Measurements from ENCODE around the gene CACNA1C. TPM values are rescaled to one million over a fixed set of nuclear protein-coding genes. Genes with fewer than 3 reads are reported as not detected.

CACNA1C gene
- total RNA-seq, 1 donor from 2014 or later = 1.6 TPM

DNA sequence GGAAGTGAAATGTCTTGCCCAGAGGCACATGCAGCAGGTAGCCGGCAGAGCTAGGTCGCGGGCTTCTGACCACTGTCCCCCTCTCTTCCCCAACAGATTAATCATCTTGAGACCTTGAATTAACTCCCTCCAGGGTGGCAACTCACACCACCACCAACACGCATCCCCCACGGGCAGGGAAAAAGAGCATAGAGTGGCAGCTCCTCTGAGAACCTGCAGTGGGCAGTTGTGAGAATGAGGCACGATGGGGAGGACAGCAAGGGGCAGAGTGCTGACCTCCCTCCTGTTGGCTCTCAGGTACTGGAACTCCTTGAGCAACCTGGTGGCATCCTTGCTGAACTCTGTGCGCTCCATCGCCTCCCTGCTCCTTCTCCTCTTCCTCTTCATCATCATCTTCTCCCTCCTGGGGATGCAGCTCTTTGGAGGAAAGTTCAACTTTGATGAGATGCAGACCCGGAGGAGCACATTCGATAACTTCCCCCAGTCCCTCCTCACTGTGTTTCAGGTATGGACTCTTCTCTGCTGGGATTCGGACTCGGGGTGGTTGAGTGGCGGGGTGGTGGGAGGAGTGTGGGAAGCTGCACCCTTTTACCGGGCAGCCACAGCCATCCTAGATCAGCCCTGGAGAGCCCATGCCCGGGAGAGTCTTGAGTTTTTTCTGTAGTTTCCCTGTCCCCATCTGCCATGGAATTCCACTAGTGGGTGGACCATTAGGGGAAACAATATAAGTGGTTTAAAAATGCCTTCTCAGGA is 528.7 kb downstream of the CACNA1C start:
- TF ChIP-seq, protein P1, sequence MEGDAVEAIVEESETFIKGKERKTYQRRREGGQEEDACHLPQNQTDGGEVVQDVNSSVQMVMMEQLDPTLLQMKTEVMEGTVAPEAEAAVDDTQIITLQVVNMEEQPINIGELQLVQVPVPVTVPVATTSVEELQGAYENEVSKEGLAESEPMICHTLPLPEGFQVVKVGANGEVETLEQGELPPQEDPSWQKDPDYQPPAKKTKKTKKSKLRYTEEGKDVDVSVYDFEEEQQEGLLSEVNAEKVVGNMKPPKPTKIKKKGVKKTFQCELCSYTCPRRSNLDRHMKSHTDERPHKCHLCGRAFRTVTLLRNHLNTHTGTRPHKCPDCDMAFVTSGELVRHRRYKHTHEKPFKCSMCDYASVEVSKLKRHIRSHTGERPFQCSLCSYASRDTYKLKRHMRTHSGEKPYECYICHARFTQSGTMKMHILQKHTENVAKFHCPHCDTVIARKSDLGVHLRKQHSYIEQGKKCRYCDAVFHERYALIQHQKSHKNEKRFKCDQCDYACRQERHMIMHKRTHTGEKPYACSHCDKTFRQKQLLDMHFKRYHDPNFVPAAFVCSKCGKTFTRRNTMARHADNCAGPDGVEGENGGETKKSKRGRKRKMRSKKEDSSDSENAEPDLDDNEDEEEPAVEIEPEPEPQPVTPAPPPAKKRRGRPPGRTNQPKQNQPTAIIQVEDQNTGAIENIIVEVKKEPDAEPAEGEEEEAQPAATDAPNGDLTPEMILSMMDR (conservative IDR thresholded peaks at IDR 0.05) = no peak
- peaks cover 47% of the 10 kb centered on the region for H3K27me3 Mint-ChIP-seq (ENCODE audit: low read depth)
- peaks cover 6% of the 10 kb centered on the region for H3K4me1 Mint-ChIP-seq
- H3K4me3 Mint-ChIP-seq = no peak overlapping the region
- H3K9me3 Mint-ChIP-seq = no peaks in the 10 kb centered on the region
- no peak overlapping the region for H3K27ac Mint-ChIP-seq (ENCODE audit: unreplicated experiment)
- no peaks in the 10 kb centered on the region for H3K36me3 Mint-ChIP-seq (ENCODE audit: low read depth)
- no peak for DNase-seq (ENCODE audit: low read depth, low spot score)

DNA sequence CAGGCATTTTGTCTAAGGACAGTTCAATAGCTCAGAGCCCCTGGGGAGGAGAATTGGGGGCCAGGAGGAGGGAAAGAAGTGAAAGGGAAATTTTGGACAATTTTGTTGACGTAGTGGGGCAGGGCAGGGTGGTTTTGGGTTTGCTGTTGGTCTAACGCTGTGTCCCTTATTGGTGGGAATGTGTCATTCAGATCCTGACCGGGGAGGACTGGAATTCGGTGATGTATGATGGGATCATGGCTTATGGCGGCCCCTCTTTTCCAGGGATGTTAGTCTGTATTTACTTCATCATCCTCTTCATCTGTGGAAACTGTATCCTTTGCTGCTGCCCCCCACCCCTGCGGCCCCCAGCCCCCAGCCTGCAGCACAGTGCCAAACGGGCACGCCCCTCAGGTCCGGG is 529.8 kb downstream of the CACNA1C start:
- no peak for DNase-seq (ENCODE audit: low read depth, low spot score)
- Mint-ChIP-seq H3K4me3 (peak overlapping the region; percentile 27), H3K4me1 (peaks cover 10% of the 10 kb centered on the region), H3K27me3 (ENCODE audit: low read depth) (peaks cover 54% of the 10 kb centered on the region), H3K36me3 (ENCODE audit: low read depth) (no peaks in the 10 kb centered on the region), H3K9me3 (no peaks in the 10 kb centered on the region), H3K27ac (ENCODE audit: unreplicated experiment) (no peak overlapping the region)
- TF ChIP-seq, protein P1 (conservative IDR thresholded peaks at IDR 0.05) = no peak

DNA sequence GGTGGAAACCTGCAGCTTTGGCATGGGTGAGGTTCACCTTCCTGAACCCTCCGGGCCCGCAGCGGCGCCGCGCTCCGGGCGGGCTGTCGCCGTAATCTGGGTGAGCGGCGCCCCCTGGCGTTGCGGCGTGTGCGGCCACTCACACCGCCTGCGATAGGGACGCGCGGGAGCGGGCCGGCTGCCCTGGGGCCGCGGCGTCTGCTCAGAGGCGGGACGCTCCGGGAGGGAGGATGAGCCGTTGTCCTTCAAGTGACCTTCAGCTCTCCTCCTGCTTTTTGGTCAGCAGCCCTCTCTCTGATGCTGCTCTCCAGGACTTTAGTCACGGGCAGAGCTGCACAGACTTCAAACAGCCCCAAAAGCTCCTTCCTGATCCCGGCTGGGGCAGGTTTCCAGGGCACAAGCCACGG is 530.3 kb downstream of the CACNA1C start:
- DNase-seq (ENCODE audit: low read depth, low spot score) = peak; percentile 76
- Mint-ChIP-seq H3K4me3 (no peak overlapping the region), H3K27ac (ENCODE audit: unreplicated experiment) (no peak overlapping the region), H3K27me3 (ENCODE audit: low read depth) (peaks cover 56% of the 10 kb centered on the region), H3K9me3 (no peaks in the 10 kb centered on the region), H3K4me1 (peaks cover 10% of the 10 kb centered on the region), H3K36me3 (ENCODE audit: low read depth) (no peaks in the 10 kb centered on the region)
- TF ChIP-seq, protein P1 (conservative IDR thresholded peaks at IDR 0.05) = peak; percentile 100

DNA sequence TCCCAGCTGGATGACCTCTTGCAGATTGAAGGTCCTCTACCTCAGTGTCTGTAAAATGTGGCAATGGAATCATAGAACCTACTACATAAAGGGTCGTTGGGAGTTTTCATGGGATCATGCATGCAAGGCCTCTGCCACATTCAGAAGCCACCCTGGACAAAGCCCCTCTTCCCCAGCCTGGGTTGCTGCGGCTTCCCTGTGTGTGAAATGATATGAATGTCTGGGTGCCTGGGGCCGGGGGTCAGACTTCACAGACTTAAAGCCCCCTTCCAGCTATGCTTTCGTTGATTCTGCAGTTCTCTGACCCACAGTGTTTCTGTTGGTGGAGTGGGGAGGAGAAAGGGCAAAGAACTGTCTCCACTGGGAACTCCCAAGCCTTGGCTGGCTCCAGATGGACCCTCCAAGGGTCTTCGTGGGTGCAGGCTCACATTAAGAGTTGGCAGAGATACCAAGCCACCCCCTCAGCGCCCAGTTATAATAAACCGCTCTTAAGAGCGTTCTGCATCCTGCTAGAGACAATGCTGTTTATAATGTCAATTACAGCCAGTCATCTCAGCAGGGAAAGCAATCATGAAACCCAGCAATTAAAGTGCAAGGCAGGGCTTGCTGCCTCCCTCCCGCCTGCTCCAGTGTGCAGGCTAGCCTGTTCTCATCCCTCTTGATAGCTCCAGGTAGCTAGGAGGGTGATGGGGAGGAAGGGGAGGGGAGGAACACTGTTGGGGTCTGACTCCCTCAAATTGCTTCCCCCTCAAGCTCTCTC is 531.0 kb downstream of the CACNA1C start:
- TF ChIP-seq, protein P1 (conservative IDR thresholded peaks at IDR 0.05) = no peak
- Mint-ChIP-seq H3K4me3 (no peak overlapping the region), H3K4me1 (peaks cover 10% of the 10 kb centered on the region), H3K36me3 (ENCODE audit: low read depth) (no peaks in the 10 kb centered on the region), H3K27ac (ENCODE audit: unreplicated experiment) (no peak overlapping the region), H3K27me3 (ENCODE audit: low read depth) (peaks cover 60% of the 10 kb centered on the region), H3K9me3 (no peaks in the 10 kb centered on the region)
- no peak for DNase-seq (ENCODE audit: low read depth, low spot score)

DNA sequence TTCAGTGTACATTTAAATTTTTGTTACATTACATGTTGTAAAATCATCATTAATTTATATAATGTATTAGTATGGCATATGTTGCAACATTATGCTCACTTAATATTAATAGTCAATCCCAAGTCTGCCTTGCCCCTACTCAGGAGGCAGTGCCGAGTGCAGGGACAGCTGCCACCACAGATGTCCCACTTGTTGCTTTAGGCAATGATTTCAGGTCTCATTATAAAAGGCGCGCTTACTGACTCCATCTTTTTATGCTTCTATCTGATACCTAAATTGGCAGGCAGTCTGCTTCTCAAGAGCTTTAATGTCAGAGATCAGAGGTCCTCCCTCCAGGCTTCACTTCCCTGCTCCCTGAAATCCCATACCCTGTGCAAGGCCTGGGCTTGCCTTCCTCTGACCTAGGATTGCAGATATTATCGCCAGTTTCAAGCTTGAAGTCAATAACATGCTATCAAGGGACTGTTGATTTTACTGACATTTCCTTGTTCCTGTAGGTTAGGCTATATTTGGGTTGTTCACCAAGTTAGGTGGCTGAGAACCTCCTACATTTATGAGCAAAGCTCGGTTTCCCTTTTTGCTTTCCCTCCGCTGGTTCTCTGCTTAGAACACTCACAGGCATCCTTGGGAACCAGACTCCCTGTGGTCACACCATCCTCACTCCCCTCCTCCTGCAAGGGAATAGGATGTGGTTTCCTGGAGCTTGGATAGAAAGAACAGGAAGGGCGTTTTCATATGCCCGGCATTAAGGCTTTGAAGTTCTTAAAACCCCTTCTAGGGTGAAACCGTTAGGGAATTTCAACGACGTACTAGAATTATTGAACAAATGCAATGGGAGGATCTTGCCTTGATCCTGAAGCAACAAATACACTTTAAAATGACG is 533.6 kb downstream of the CACNA1C start:
- DNase-seq (ENCODE audit: low read depth, low spot score) = no peak
- Mint-ChIP-seq H3K9me3 (no peaks in the 10 kb centered on the region), H3K27me3 (ENCODE audit: low read depth) (peaks cover 55% of the 10 kb centered on the region), H3K4me1 (peaks cover 17% of the 10 kb centered on the region), H3K36me3 (ENCODE audit: low read depth) (no peaks in the 10 kb centered on the region), H3K4me3 (no peak overlapping the region), H3K27ac (ENCODE audit: unreplicated experiment) (no peak overlapping the region)
- TF ChIP-seq, protein P1 (conservative IDR thresholded peaks at IDR 0.05) = no peak
